A549 (cell line): ENCODE data around the gene HPN. TPM values are rescaled to one million over a fixed set of nuclear protein-coding genes. Genes with fewer than 3 reads are reported as not detected.
A peak's percentile ranks its signal among the peaks of the same experiment; 100 is the strongest.

ENCODE experiments used
- ATAC-seq, 2 experiments: fragments of 200-7000 bp in 1 of 2; fragments of >200 bp in 1 of 2; cut with Nextera tagmentation in 1 of 2; cut with Tn5 transposase in 1 of 2; 3 replicates each; pipeline versions ENCODE4 v1.8.0 to v1.9.1; 2018 to 2020; ENCODE audit warnings: mild to moderate bottlenecking in 1 of 2, moderate library complexity in 1 of 2
- CTCF ChIA-PET: fragments of 300-600 bp; sonication (Branson Sonifier 250); formaldehyde crosslinking; extraction: SDS; loops from one replicate; lab custom pipeline; 2021; ENCODE audit warnings: antibody characterized with exemption, inconsistent platforms; lab: Yijun Ruan, JAX
- POLR2A ChIA-PET: fragments of 350-600 bp; formaldehyde crosslinking; extraction: SDS; loops from one replicate; lab custom pipeline; 2021; ENCODE audit warnings: antibody characterized with exemption, inconsistent platforms; lab: Yijun Ruan, JAX
- DNase-seq, 2 experiments: peaks; one replicate each; pipeline versions ENCODE4 v3.0.0 to v3.0.0-alpha.2; 2011 to 2016; ENCODE audit warnings: low read depth in 1 of 2, low spot score in 1 of 2
- FAIRE-seq: peaks from 2 replicates; lab custom pipeline; 2011; peaks lifted over from hg19 to GRCh38; lab: Jason Lieb, UNC
- H3K27ac ChIP-seq, 2 experiments: fragments of >200 bp; sonication (Bioruptor Twin); formaldehyde crosslinking; 3 replicates each; pipeline ENCODE4 v1.5.1; 2016 to 2017
- H3K4me1 ChIP-seq: fragments of >200 bp; sonication (Bioruptor Twin); formaldehyde crosslinking; 3 replicates; pipeline ENCODE4 v1.6.1; 2016
- H3K4me2 ChIP-seq: fragments of >200 bp; sonication (Bioruptor Twin); formaldehyde crosslinking; 3 replicates; pipeline ENCODE4 v1.6.1; 2016
- H3K4me3 ChIP-seq: fragments of >200 bp; sonication (Bioruptor Twin); formaldehyde crosslinking; 3 replicates; pipeline ENCODE4 v1.5.1; 2016
- H3K9me3 ChIP-seq: fragments of >200 bp; sonication (Bioruptor Twin); formaldehyde crosslinking; 3 replicates; pipeline ENCODE4 v1.6.1; 2016
- BCL3 ChIP-seq: fragments of >200 bp; sonication (Bioruptor Twin); formaldehyde crosslinking; IDR thresholded peaks from 3 replicates; pipeline ENCODE4 v1.6.1; 2016
- CHD4 ChIP-seq: fragments of 200-600 bp; sonication (generic); IDR thresholded peaks from 2 replicates; pipeline ENCODE4 v1.6.1; 2016; ENCODE audit warnings: antibody characterized with exemption, mild to moderate bottlenecking, borderline replicate concordance
- E2F6 ChIP-seq: IDR thresholded peaks from 2 replicates; pipeline ENCODE4 v1.6.1; 2012; ENCODE audit warnings: low read depth, borderline replicate concordance
- FOXS1 ChIP-seq: fragments of 250-450 bp; sonication (Bioruptor Pico); IDR thresholded peaks from 2 replicates; pipeline ENCODE4 v1.5.0; 2020; ENCODE audit warnings: mild to moderate bottlenecking, moderate library complexity
- HES2 ChIP-seq: fragments of >200 bp; sonication (Bioruptor Twin); formaldehyde crosslinking; IDR thresholded peaks from 2 replicates; pipeline ENCODE4 v1.6.1; 2016
- HEYL ChIP-seq: fragments of 250-450 bp; sonication (Bioruptor Pico); IDR thresholded peaks from 2 replicates; pipeline ENCODE4 v1.8.0; 2021; ENCODE audit warnings: mild to moderate bottlenecking, moderate library complexity
- JUN ChIP-seq, 2 experiments: fragments of >200 bp; sonication (Bioruptor Twin); formaldehyde crosslinking; IDR thresholded peaks; 2 replicates in 1 of 2; 3 replicates in 1 of 2; pipeline ENCODE4 v1.6.1; 2016 to 2017
- JUNB ChIP-seq: fragments of >200 bp; sonication (Bioruptor Twin); formaldehyde crosslinking; IDR thresholded peaks from 2 replicates; pipeline ENCODE4 v1.6.1; 2016
- KDM1A ChIP-seq: fragments of 200-600 bp; sonication (generic); IDR thresholded peaks from 2 replicates; pipeline ENCODE4 v1.6.1; 2016; ENCODE audit warnings: low read depth, mild to moderate bottlenecking
- MAZ ChIP-seq: fragments of 150-350 bp; IDR thresholded peaks from 2 replicates; pipeline ENCODE4 v1.6.1; 2014; ENCODE audit warnings: antibody characterized with exemption, low read depth, low read length, borderline replicate concordance
- NR3C1 ChIP-seq: fragments of >200 bp; sonication (Bioruptor Twin); formaldehyde crosslinking; IDR thresholded peaks from 3 replicates; pipeline ENCODE4 v1.6.1; 2017
- PHF8 ChIP-seq: fragments of 200-600 bp; sonication (generic); IDR thresholded peaks from 2 replicates; pipeline ENCODE4 v1.6.1; 2016; ENCODE audit warnings: low read depth, mild to moderate bottlenecking, antibody characterized with exemption, moderate library complexity, borderline replicate concordance
- POLR2A ChIP-seq: IDR thresholded peaks from 2 replicates; pipeline ENCODE4 v1.6.1; 2012; ENCODE audit warnings: mild to moderate bottlenecking, low read length
- RARB ChIP-seq: fragments of 250-450 bp; sonication (Bioruptor Pico); IDR thresholded peaks from 2 replicates; pipeline ENCODE4 v1.8.0; 2021; ENCODE audit warnings: mild to moderate bottlenecking, moderate library complexity
- REST ChIP-seq: fragments of 200-600 bp; sonication (generic); IDR thresholded peaks from 2 replicates; pipeline ENCODE4 v1.6.1; 2016; ENCODE audit warnings: antibody characterized with exemption, mild to moderate bottlenecking, moderate library complexity
- RNF2 ChIP-seq: fragments of 200-600 bp; sonication (generic); IDR thresholded peaks from 2 replicates; pipeline ENCODE4 v1.6.1; 2016; ENCODE audit warnings: low read depth, mild to moderate bottlenecking, antibody characterized with exemption, moderate library complexity, borderline replicate concordance
- TFCP2L1 ChIP-seq: fragments of 250-450 bp; sonication (Bioruptor Pico); IDR thresholded peaks from 2 replicates; pipeline ENCODE4 v1.5.0; 2021; ENCODE audit warnings: mild to moderate bottlenecking
- TP53 ChIP-seq: fragments of 250-450 bp; sonication (Bioruptor Pico); IDR thresholded peaks from 2 replicates; pipeline ENCODE4 v1.5.0; 2021; ENCODE audit warnings: mild to moderate bottlenecking, moderate library complexity
- ZSCAN20 ChIP-seq: fragments of 250-450 bp; sonication (Bioruptor Pico); IDR thresholded peaks from 2 replicates; pipeline ENCODE4 v1.8.0; 2022; ENCODE audit warnings: mild to moderate bottlenecking, moderate library complexity
- WGBS: methylation state at CpG from one replicate; pipeline ENCODE4 v1.1.6; 2017; ENCODE audit errors: missing lambda C conversion rate; 5-methylcytosine and 5-hydroxymethylcytosine counted together
- polyA plus RNA-seq, 4 experiments: library from polyadenylated mRNA; depleted of rRNA in 3 of 4; stranded (reverse); fragments of >200 nt; fragmentation: RNase III in 1 of 4; extraction: RNeasy Plus Mini Kit Qiagen cat#74134 plus additional on column Dnase treatment in 1 of 4; gene quantifications; 2 replicates in 3 of 4; 3 replicates in 1 of 4; pipeline ENCODE4 v1.2.3, GENCODE V29; 2011 to 2017

HPN gene
- polyA plus RNA-seq, 2 of the 4 experiments (the other 2 are of a cell fraction), result 0.06 to 0.08 TPM

GRCh38 chr19:35023428-35023827, 18.1 kb upstream of the HPN start:
- no peak for TF ChIP-seq RARB (CRISPR knock-in tag)
- TF ChIP-seq PHF8, result no peak
- WGBS, result 95% methylated on average over 19 of the region's 19 CpGs
- Histone ChIP-seq H3K4me2 (no peak overlapping the region), H3K4me1 (0 out of 3 replicates have a peak, but pooled peaks cover 5% of the 10 kb centered on the region), H3K27ac (no peak overlapping the region), H3K4me3 (no peak overlapping the region), H3K9me3 (no peaks in the 10 kb centered on the region)
- POLR2A ChIA-PET, result no interaction called here
- FAIRE-seq (no peak), DNase-seq (no peak), ATAC-seq (no peak)
- CTCF ChIA-PET, result interaction anchor here (48.0 kb wide), 1 partner anchor 34 kb away, joined by 1860 read pairs; the partner anchor contains the start of genes GRAMD1A and ZNF792

GRCh38 chr19:35024095-35024494, 17.4 kb upstream of the HPN start:
- DNase-seq, result no peak
- 0 out of 5 replicates have a peak, but pooled peaks of 1 of the 2 experiments have one; percentile 14 for TF ChIP-seq JUN (IDR thresholded peaks at IDR 0.05)
- no peak for TF ChIP-seq JUNB
- TF ChIP-seq HEYL, result no peak
- no peak for TF ChIP-seq BCL3
- ATAC-seq, result no peak
- Histone ChIP-seq H3K4me3 (no peak overlapping the region), H3K4me2 (no peak overlapping the region), H3K9me3 (no peaks in the 10 kb centered on the region), H3K27ac (no peak overlapping the region), H3K4me1 (0 out of 3 replicates have a peak, but pooled peaks cover 5% of the 10 kb centered on the region)
- ChIA-PET CTCF (interaction anchor here (48.0 kb wide), 1 partner anchor 35 kb away, joined by 1860 read pairs; the partner anchor contains the start of genes GRAMD1A and ZNF792), POLR2A (no interaction called here)
- 86% methylated on average over 6 of the region's 6 CpGs for WGBS
- peak; percentile 94 for FAIRE-seq

GRCh38 chr19:35025969-35026368, 15.6 kb upstream of the HPN start:
- CTCF ChIA-PET, result interaction anchor here (0.6 to 48.0 kb wide), 8 partner anchors 21 to 149 kb away, joined by 3 to 1860 read pairs (median 6); partner anchors contain the start of genes GRAMD1A, LGI4 and ZNF792
- POLR2A ChIA-PET, result interaction anchor here (0.6 to 5.3 kb wide), 4 partner anchors 12 to 299 kb away, joined by 4 to 45 read pairs (median 6); partner anchors contain the start of gene GRAMD1A
- H3K27ac ChIP-seq, result peak overlapping the region in 1 of 2 experiments; percentile 1; a peak in 1 of 6 replicates
- H3K4me1 ChIP-seq, result peaks cover 12% of the 10 kb centered on the region
- H3K9me3 ChIP-seq, result no peaks in the 10 kb centered on the region
- no peak for DNase-seq
- 93% methylated on average over 21 of the region's 21 CpGs for WGBS
- FAIRE-seq, result no peak
- no peak for TF ChIP-seq ZSCAN20 (CRISPR knock-in tag)
- no peak for TF ChIP-seq HES2
- no peak for TF ChIP-seq RNF2
- 0 out of 5 replicates have a peak, but pooled peaks of 1 of the 2 experiments have one; percentile 38 for TF ChIP-seq JUN (IDR thresholded peaks at IDR 0.05)
- H3K4me3 ChIP-seq, result no peak overlapping the region
- H3K4me2 ChIP-seq, result no peak overlapping the region
- ATAC-seq, result no peak

- POLR2A ChIA-PET, result interaction anchor here (0.6 to 5.3 kb wide), 4 partner anchors 12 to 298 kb away, joined by 4 to 45 read pairs (median 6); partner anchors contain the start of gene GRAMD1A
- Histone ChIP-seq H3K4me2 (no peak overlapping the region), H3K9me3 (no peaks in the 10 kb centered on the region), H3K4me3 (no peak overlapping the region), H3K4me1 (peaks cover 12% of the 10 kb centered on the region), H3K27ac (peak overlapping the region in 1 of 2 experiments; percentile 1; a peak in 1 of 6 replicates)
- CTCF ChIA-PET, result interaction anchor here (0.6 to 48.0 kb wide), 7 partner anchors 21 to 149 kb away, joined by 3 to 1860 read pairs (median 7); partner anchors contain the start of genes GRAMD1A, LGI4 and ZNF792
- FAIRE-seq (peak; percentile 88), ATAC-seq (no peak), DNase-seq (no peak)
- TF ChIP-seq JUN (IDR thresholded peaks at IDR 0.05) (peak in 1 of 2 experiments; percentile 41; a peak in 2 of 5 replicates), MAZ (no peak)
- 84% methylated on average over 6 of the region's 6 CpGs for WGBS
Measured at GRCh38 chr19:35026418-35026817, 15.1 kb upstream of the HPN start.

- Histone ChIP-seq H3K4me1 (peaks cover 12% of the 10 kb centered on the region), H3K4me3 (no peak overlapping the region), H3K4me2 (no peak overlapping the region), H3K9me3 (no peaks in the 10 kb centered on the region), H3K27ac (no peak overlapping the region)
- FAIRE-seq, result no peak
- no peak for DNase-seq
- 91% methylated on average over 8 of the region's 8 CpGs for WGBS
- no peak for TF ChIP-seq KDM1A
- no peak for TF ChIP-seq TFCP2L1
- no peak for TF ChIP-seq REST
- TF ChIP-seq POLR2A, result no peak
- TF ChIP-seq E2F6, result no peak
- no peak for TF ChIP-seq CHD4
- no peak for TF ChIP-seq FOXS1 (CRISPR knock-in tag)
- TF ChIP-seq ZSCAN20 (CRISPR knock-in tag), result no peak
- no peak for TF ChIP-seq RNF2
- no peak for TF ChIP-seq TP53 (CRISPR knock-in tag)
- no peak for TF ChIP-seq NR3C1
- CTCF ChIA-PET, result interaction anchor here (0.9 to 48.0 kb wide), 7 partner anchors 20 to 115 kb away, joined by 3 to 1860 read pairs (median 7); partner anchors contain the start of genes GRAMD1A, LGI4 and ZNF792
- ATAC-seq, result no peak
- POLR2A ChIA-PET, result interaction anchor here (1.0 to 5.3 kb wide), 2 partner anchors 13 to 20 kb away, joined by 4 to 45 read pairs; no protein-coding TSS in a partner anchor
Measured at GRCh38 chr19:35027009-35027408, 14.5 kb upstream of the HPN start.
